ENCODE results near the gene EXO5. TPM values are rescaled to one million over a fixed set of nuclear protein-coding genes. Genes with fewer than 3 reads are reported as not detected.

The EXO5 gene
- total and polyA plus RNA-seq, 2 of the 13 experiments (the other 11 are each of a cell fraction or from before 2014, with no cell fraction given) = 9.9 to 20.5 TPM

- TF ChIP-seq ZNF275 (CRISPR knock-in tag; IDR thresholded peaks at IDR 0.05; ENCODE audit: borderline replicate concordance) (no peak), FOXM1 (CRISPR knock-in tag; IDR thresholded peaks at IDR 0.05) (no peak), ZNF770 (CRISPR knock-in tag; IDR thresholded peaks at IDR 0.05) (0 out of 2 replicates have a peak, but pooled peaks have one; percentile 20), ZNF143 (CRISPR knock-in tag; IDR thresholded peaks at IDR 0.05) (peak; percentile 79), ZNF646 (CRISPR knock-in tag; IDR thresholded peaks at IDR 0.05) (no peak), ZNF790 (CRISPR knock-in tag; IDR thresholded peaks at IDR 0.05; ENCODE audit: borderline replicate concordance) (no peak), ZBTB33 (CRISPR knock-in tag; IDR thresholded peaks at IDR 0.05) (no peak), MED13 (CRISPR knock-in tag; IDR thresholded peaks at IDR 0.05) (no peak), ZNF672 (CRISPR knock-in tag; IDR thresholded peaks at IDR 0.05) (no peak), ATF7 (IDR thresholded peaks at IDR 0.05) (no peak), ATF7 (CRISPR knock-in tag; IDR thresholded peaks at IDR 0.05) (no peak), ZBTB7B (CRISPR knock-in tag; IDR thresholded peaks at IDR 0.05) (peak; percentile 63; the same call in 1 of the 2 replicates), PRPF4 (IDR thresholded peaks at IDR 0.05; ENCODE audit: low read depth, low read length, poor library complexity, severe bottlenecking) (no peak), REL (CRISPR knock-in tag; conservative IDR thresholded peaks at IDR 0.05) (no peak), ZFP91 (CRISPR knock-in tag; IDR thresholded peaks at IDR 0.05; ENCODE audit: borderline replicate concordance) (peak; percentile 70; the same call in 1 of the 2 replicates)
Observed at GRCh38 chr1:40476924-40477677, 31.5 kb upstream of the EXO5 start, which contains the start of gene ZFP69 (continued).
